ENCODE results near the gene RAD51B.

Gene RAD51B

GRCh38 chr14:68154275-68154674, 334.7 kb downstream of the RAD51B start:
- no peak for DNase-seq

GRCh38 chr14:68157971-68158371, 338.4 kb downstream of the RAD51B start:
- no peak for DNase-seq

- DNase-seq: no peak
Measured at GRCh38 chr14:68158640-68159039, 339.1 kb downstream of the RAD51B start.

- no peak for DNase-seq
Measured at GRCh38 chr14:68159701-68160633, 340.4 kb downstream of the RAD51B start.

GRCh38 chr14:68160779-68161546, 341.4 kb downstream of the RAD51B start:
- no peak for DNase-seq

- no peak for DNase-seq
Measured at GRCh38 chr14:68162887-68163286, 343.3 kb downstream of the RAD51B start.

- DNase-seq: no peak
Measured at GRCh38 chr14:68164711-68165113, 345.1 kb downstream of the RAD51B start.

- DNase-seq: no peak
Measured at GRCh38 chr14:68165274-68165843, 345.8 kb downstream of the RAD51B start.

GRCh38 chr14:68166731-68167382, 347.3 kb downstream of the RAD51B start:
- DNase-seq: no peak

- DNase-seq: no peak
Measured at GRCh38 chr14:68167383-68168087, 348.0 kb downstream of the RAD51B start.

GRCh38 chr14:68168460-68169109, 349.0 kb downstream of the RAD51B start:
- no peak for DNase-seq

GRCh38 chr14:68172216-68172615, 352.6 kb downstream of the RAD51B start:
- DNase-seq: no peak

GRCh38 chr14:68172627-68173026, 353.0 kb downstream of the RAD51B start:
- no peak for DNase-seq

GRCh38 chr14:68173227-68173972, 353.8 kb downstream of the RAD51B start:
- DNase-seq: no peak

GRCh38 chr14:68174446-68174845, 354.9 kb downstream of the RAD51B start:
- no peak for DNase-seq

- no peak for DNase-seq
Measured at GRCh38 chr14:68176687-68177086, 357.1 kb downstream of the RAD51B start.

- DNase-seq: no peak
Measured at GRCh38 chr14:68177728-68178127, 358.1 kb downstream of the RAD51B start.

GRCh38 chr14:68178282-68178681, 358.7 kb downstream of the RAD51B start:
- no peak for DNase-seq

- no peak for DNase-seq
Measured at GRCh38 chr14:68181519-68182326, 362.1 kb downstream of the RAD51B start.

GRCh38 chr14:68182492-68182891, 362.9 kb downstream of the RAD51B start:
- DNase-seq: no peak
